CD14-positive monocyte (primary cell): ENCODE results near the gene RPLP2. TPM values are rescaled to one million over a fixed set of nuclear protein-coding genes. Genes with fewer than 3 reads are reported as not detected.

ENCODE experiments used
- DNase-seq, 3 donors: peaks; one replicate each; pipeline ENCODE4 v3.0.0-alpha.2; 2011 to 2022
- H2AFZ ChIP-seq: 2 replicates; pipeline ENCODE4 v1.6.0; 2012; ENCODE audit warnings: mild to moderate bottlenecking, low read depth, low read length, inconsistent platforms; ENCODE audit not compliant: insufficient read depth, poor library complexity, severe bottlenecking
- H3K27ac ChIP-seq, 2 donors: 1 replicate in 1 of 2; 2 replicates in 1 of 2; pipeline ENCODE4 v1.5.1; 2012 to 2013; ENCODE audit warnings: low read length in 2 of 2, control low read depth in 1 of 2, inconsistent platforms in 1 of 2, low read depth in 1 of 2, mild to moderate bottlenecking in 1 of 2
- H3K27me3 ChIP-seq, 2 donors: one replicate each; pipeline versions ENCODE4 v1.6.0 to v1.6.1; 2011 to 2013; ENCODE audit warnings: low read length in 2 of 2; ENCODE audit not compliant: control insufficient read depth in 2 of 2, insufficient read depth in 2 of 2
- H3K36me3 ChIP-seq, 2 donors: replicated peaks in 1 of 2; 1 replicate in 1 of 2; 2 replicates in 1 of 2; pipeline versions ENCODE4 v1.5.1 to v1.6.1; 2012 to 2013; ENCODE audit warnings: low read length in 2 of 2, control low read depth in 1 of 2, inconsistent platforms in 1 of 2, mild to moderate bottlenecking in 1 of 2; ENCODE audit not compliant: insufficient read depth in 2 of 2, control insufficient read depth in 1 of 2
- H3K4me1 ChIP-seq, 2 donors: 1 replicate in 1 of 2; 2 replicates in 1 of 2; pipeline versions ENCODE4 v1.5.1 to v1.6.1; 2012 to 2013; ENCODE audit warnings: low read length in 2 of 2, control low read depth in 1 of 2, inconsistent platforms in 1 of 2, mild to moderate bottlenecking in 1 of 2, moderate library complexity in 1 of 2; ENCODE audit not compliant: insufficient read depth in 2 of 2, control insufficient read depth in 1 of 2
- H3K4me2 ChIP-seq: replicated peaks from 2 replicates; pipeline ENCODE3; 2012; ENCODE audit warnings: low read length, moderate library complexity, mild to moderate bottlenecking; ENCODE audit not compliant: poor library complexity, severe bottlenecking; ENCODE audit errors: extremely low read depth
- H3K4me3 ChIP-seq, 3 experiments: fragments of 200-600 bp in 1 of 3; sonication (generic) in 1 of 3; replicated peaks in 1 of 3; 1 replicate in 2 of 3; 2 replicates in 1 of 3; pipeline ENCODE4 v1.5.1; 2011 to 2013; ENCODE audit warnings: low read length in 3 of 3, mild to moderate bottlenecking in 3 of 3, control low read depth in 2 of 3, low read depth in 2 of 3, inconsistent platforms in 1 of 3, moderate library complexity in 1 of 3
- H3K79me2 ChIP-seq: 2 replicates; pipeline ENCODE4 v1.6.0; 2012; ENCODE audit warnings: mild to moderate bottlenecking, control low read depth, inconsistent platforms, low read length, moderate library complexity; ENCODE audit not compliant: insufficient read depth
- H3K9ac ChIP-seq: 2 replicates; pipeline ENCODE4 v1.6.0; 2017; ENCODE audit warnings: low read length, mild to moderate bottlenecking; ENCODE audit not compliant: insufficient read depth, poor library complexity, severe bottlenecking
- H3K9me3 ChIP-seq, 2 donors: replicated peaks in 1 of 2; 1 replicate in 1 of 2; 2 replicates in 1 of 2; pipeline versions ENCODE4 v1.5.1 to v1.6.1; 2012 to 2013; ENCODE audit warnings: low read length in 2 of 2, control low read depth in 1 of 2; ENCODE audit not compliant: control insufficient read depth in 1 of 2, insufficient read depth in 1 of 2
- H4K20me1 ChIP-seq: 2 replicates; pipeline ENCODE4 v1.6.0; 2012; ENCODE audit warnings: mild to moderate bottlenecking, low read length, control low read depth, moderate library complexity; ENCODE audit not compliant: insufficient read depth
- H3K27ac Mint-ChIP-seq, 7 donors: one replicate each; pipeline ENCODE4 v1.8.0; 2020; ENCODE audit warnings: mild to moderate bottlenecking in 7 of 7, mixed read lengths in 7 of 7, moderate library complexity in 6 of 7, inconsistent platforms in 2 of 7
- H3K27me3 Mint-ChIP-seq, 3 donors: one replicate each; pipeline ENCODE4 v1.8.0; 2021 to 2022; ENCODE audit warnings: low read depth in 3 of 3, mild to moderate bottlenecking in 3 of 3, mixed read lengths in 3 of 3, moderate library complexity in 3 of 3, inconsistent platforms in 1 of 3
- H3K36me3 Mint-ChIP-seq, 2 donors: one replicate each; pipeline ENCODE4 v1.8.0; 2020; ENCODE audit warnings: mixed read lengths in 2 of 2, inconsistent platforms in 1 of 2, mild to moderate bottlenecking in 1 of 2
- H3K4me1 Mint-ChIP-seq: one replicate; pipeline ENCODE4 v1.8.0; 2020; ENCODE audit warnings: mild to moderate bottlenecking, mixed read lengths
- H3K4me3 Mint-ChIP-seq, 2 donors: one replicate each; pipeline ENCODE4 v1.8.0; 2020; ENCODE audit warnings: mild to moderate bottlenecking in 2 of 2, mixed read lengths in 2 of 2, moderate library complexity in 1 of 2
- H3K9me3 Mint-ChIP-seq, 7 donors: one replicate each; pipeline ENCODE4 v1.8.0; 2020 to 2022; ENCODE audit warnings: mixed read lengths in 7 of 7, mild to moderate bottlenecking in 6 of 7, moderate library complexity in 6 of 7, inconsistent platforms in 2 of 7
- WGBS: methylation state at CpG from one replicate; pipeline ENCODE4 v1.1.5; 2013; ENCODE audit warnings: missing lambda C conversion rate; ENCODE audit not compliant: insufficient coverage; 5-methylcytosine and 5-hydroxymethylcytosine counted together
- intact Hi-C, 2 donors: fragments of 100-400 bp; cut with micrococcal nuclease; formaldehyde crosslinking; loops; one replicate each; pipeline versions ENCODE4 v1.15.0 to v1.15.1; 2023
- polyA plus RNA-seq, 3 donors: library from polyadenylated mRNA; depleted of rRNA in 1 of 3; unstranded in 2 of 3; stranded (reverse) in 1 of 3; fragments of 300-500 nt in 2 of 3; fragments of >200 nt in 1 of 3; fragmentation: Illumina TruSeq in 2 of 3; gene quantifications; 1 replicate in 2 of 3; 2 replicates in 1 of 3; pipeline ENCODE4 v1.2.3, GENCODE V29; 2012 to 2021
- TF ChIP-seq, protein P1 (sequence below): fragments of 200-600 bp; IDR thresholded peaks from one replicate; pipeline ENCODE4 v1.8.0; 2022; ENCODE audit warnings: antibody characterized with exemption, mild to moderate bottlenecking

Gene RPLP2
- polyA plus RNA-seq, 3 donors, result 879 to 1,191 (median 990) TPM

DNA sequence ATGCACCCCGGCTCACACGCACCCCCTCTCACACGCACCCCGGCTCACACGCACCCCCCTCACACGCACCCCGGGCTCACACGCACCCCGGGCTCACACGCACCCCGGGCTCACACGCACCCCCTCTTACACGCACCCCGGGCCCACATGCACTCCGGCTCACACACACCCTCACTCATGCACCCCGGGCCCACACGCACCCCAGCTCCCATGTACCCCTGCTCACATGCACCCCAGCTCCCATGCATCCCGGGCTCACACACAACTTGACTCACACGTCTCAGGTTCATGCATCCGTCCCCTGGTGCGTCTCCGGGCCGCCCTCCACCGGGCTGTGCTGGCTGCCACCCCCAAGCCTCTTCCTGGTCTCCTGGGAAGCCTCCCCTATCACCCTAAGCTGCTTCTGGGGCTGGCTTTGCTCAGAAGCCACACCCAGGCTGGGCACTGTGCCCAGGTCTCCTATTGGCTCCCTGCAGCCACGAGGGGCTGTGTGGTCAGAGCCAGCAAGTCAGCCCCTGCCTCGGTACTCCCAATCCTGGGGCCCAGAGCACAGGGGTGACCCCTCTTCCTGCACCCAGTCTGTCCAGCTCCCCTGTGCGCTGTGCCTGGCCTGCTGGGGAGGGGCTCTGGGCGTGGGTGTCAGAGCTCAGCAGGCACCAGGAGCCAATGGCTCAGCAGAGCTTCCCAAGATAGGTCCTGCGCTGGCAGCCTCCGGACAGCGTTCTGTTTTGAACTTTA, 49.8 kb downstream of the RPLP2 start:
- TF ChIP-seq, protein P1, sequence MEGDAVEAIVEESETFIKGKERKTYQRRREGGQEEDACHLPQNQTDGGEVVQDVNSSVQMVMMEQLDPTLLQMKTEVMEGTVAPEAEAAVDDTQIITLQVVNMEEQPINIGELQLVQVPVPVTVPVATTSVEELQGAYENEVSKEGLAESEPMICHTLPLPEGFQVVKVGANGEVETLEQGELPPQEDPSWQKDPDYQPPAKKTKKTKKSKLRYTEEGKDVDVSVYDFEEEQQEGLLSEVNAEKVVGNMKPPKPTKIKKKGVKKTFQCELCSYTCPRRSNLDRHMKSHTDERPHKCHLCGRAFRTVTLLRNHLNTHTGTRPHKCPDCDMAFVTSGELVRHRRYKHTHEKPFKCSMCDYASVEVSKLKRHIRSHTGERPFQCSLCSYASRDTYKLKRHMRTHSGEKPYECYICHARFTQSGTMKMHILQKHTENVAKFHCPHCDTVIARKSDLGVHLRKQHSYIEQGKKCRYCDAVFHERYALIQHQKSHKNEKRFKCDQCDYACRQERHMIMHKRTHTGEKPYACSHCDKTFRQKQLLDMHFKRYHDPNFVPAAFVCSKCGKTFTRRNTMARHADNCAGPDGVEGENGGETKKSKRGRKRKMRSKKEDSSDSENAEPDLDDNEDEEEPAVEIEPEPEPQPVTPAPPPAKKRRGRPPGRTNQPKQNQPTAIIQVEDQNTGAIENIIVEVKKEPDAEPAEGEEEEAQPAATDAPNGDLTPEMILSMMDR, result no peak
- no peak overlapping the region for H3K9ac ChIP-seq
- H3K27ac ChIP-seq, result no peak overlapping the region
- H3K4me1 ChIP-seq, result no peaks in the 10 kb centered on the region
- H3K4me3 ChIP-seq, result no peak overlapping the region
- H3K4me2 ChIP-seq, result no peak overlapping the region
- H3K36me3 ChIP-seq, result peaks cover 0 to 3% of the 10 kb centered on the region in 2 donors
- Mint-ChIP-seq H3K36me3 (no peaks in the 10 kb centered on the region), H3K4me1 (peaks cover 8% of the 10 kb centered on the region), H3K27me3 (peaks cover 0 to 5% (median 2%) of the 10 kb centered on the region in 3 donors), H3K9me3 (peaks cover 0 to 2% (median 0%) of the 10 kb centered on the region in 7 donors), H3K4me3 (no peak overlapping the region), H3K27ac (no peak overlapping the region)
- intact Hi-C loops, result no loop called here
- peaks cover 56% of the 10 kb centered on the region for H4K20me1 ChIP-seq
- H2AFZ ChIP-seq, result no peak overlapping the region
- no peaks in the 10 kb centered on the region for H3K27me3 ChIP-seq
- no peaks in the 10 kb centered on the region for H3K79me2 ChIP-seq
- no peaks in the 10 kb centered on the region for H3K9me3 ChIP-seq
- DNase-seq, result no peak
- WGBS, result 74% methylated on average over 13 of the region's 31 CpGs

DNA sequence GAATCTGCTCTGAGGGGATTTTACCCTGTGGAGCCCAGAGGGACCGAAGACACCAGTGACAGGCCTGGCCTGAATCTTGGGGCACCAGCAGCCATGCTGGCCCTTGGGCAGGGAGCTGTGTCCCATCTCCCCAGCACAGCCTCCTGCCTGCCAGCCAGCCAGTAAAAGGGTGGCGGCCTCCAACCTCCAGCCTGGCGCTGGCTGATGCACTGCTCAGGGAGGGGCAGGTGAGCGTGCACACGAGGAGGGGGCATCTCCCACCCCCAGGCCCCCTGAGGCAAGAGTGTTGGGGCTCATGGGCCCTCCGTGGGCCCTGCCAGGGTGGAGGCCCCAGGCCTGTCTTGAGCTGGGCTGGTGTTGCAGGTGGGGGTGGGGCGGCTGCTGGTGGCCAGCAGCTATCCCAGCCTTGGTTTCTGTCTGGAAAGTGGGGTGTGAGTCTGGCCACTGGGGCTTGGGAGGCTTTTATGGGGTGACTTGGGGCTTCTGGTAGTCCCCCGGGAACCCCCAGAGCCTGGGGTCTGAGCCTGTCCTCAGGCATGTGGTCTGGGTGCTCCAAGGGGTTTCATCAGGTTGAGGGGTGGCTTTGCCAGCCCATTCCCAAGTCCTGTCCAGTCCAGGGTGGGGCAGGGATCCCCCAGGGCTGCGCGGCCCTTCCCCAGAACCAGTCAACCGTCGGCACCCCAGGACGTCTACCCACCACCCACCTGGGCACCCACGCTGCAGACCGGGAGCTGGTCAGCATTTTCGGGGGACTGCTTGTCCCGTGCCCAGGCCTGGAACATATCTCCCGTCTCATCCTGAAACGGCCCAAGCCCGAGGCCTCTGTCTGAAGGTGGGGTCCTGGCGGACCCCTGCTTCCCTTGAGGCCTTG, 50.7 kb downstream of the RPLP2 start:
- intact Hi-C loops, result no loop called here
- H3K36me3 ChIP-seq, result peaks cover under 1 to 3% of the 10 kb centered on the region in 2 donors
- no peaks in the 10 kb centered on the region for H3K79me2 ChIP-seq
- H2AFZ ChIP-seq, result no peak overlapping the region
- H3K27me3 Mint-ChIP-seq, result peaks cover 0 to 5% (median 2%) of the 10 kb centered on the region in 3 donors
- H3K27ac ChIP-seq, result no peak overlapping the region
- no peak overlapping the region for H3K4me3 ChIP-seq
- DNase-seq, result no peak
- TF ChIP-seq, protein P1, result no peak
- H3K4me1 ChIP-seq, result no peaks in the 10 kb centered on the region
- peaks cover 8% of the 10 kb centered on the region for H3K4me1 Mint-ChIP-seq
- H3K4me3 Mint-ChIP-seq, result no peak overlapping the region
- no peak overlapping the region for H3K9ac ChIP-seq
- H3K27ac Mint-ChIP-seq, result no peak overlapping the region
- 85% methylated on average over 16 of the region's 21 CpGs for WGBS
- peaks cover 0 to 2% (median 0%) of the 10 kb centered on the region in 7 donors for H3K9me3 Mint-ChIP-seq
- H3K9me3 ChIP-seq, result no peaks in the 10 kb centered on the region
- peaks cover 47% of the 10 kb centered on the region for H4K20me1 ChIP-seq
- H3K27me3 ChIP-seq, result no peaks in the 10 kb centered on the region
- H3K36me3 Mint-ChIP-seq, result peaks cover 0 to under 1% of the 10 kb centered on the region in 2 donors
- no peak overlapping the region for H3K4me2 ChIP-seq
